ENCODE data around the gene POLR1A.

Gene POLR1A

DNA sequence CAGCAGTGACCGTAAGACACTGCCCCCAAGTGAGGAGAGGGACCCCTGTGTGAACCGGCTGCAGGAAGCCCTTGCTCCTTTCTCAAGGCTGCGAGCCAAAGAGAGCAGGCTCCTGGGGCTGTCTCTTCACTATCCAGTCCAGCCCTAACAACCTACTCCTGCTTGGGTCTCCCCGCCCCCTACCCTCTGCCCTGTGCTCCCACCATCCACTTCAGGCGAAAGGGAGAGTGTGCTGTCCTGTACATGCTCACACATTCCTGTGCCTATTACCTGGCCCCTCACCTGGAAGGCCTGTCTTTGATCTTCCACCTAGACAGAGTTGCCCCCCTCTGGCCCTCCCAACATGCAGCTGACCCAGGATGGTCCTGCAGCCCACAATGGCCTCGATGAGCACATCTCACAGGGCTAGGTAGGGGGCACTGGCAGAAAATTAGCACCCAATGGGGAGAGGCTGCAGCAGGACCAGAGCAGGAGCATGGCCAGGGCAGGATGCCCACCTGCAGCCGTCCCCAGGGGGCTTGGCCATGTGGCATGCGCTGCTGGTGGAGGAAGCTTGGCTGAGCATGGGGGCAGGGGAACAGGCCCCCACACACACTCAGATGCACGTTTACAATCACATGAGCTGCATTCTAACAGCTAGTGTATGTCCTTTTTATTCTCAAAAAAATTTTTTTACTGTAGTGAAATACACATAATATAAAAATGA lies 93.5 kb downstream of the POLR1A start:
- DNase-seq (no peak), ATAC-seq (ENCODE audit: insufficient read depth, low read depth) (no peak)

DNA sequence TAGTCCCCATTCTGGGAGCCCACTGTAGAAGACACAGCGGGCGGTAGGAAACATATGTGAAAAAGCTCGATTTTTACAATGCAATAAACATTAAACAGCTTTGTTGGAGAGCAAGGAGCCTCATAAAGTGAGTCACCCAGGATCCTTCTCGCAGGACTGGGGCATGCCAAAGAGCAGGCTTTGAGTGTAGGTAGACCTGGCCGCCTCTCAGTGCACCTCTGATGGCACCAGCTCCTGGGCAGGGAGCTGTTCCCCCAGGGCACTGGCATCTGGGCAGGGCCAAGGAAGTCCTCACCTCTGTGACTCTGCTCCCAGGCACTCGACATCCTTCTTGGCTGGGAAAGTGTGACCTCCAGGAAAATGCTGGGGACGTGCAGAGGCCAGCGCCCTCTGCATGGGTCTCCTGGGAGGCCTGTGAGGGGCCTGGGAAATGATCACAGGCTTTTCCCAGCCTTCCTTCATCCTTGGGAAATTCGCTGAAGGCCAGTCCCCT lies 94.2 kb downstream of the POLR1A start:
- Histone ChIP-seq H3K9me3 (ENCODE audit: insufficient read depth, low read length, severe bottlenecking) (peaks cover 13% of the 10 kb centered on the region), H2AFZ (ENCODE audit: low read depth, low read length) (no peak overlapping the region), H3K4me1 (ENCODE audit: insufficient read depth, low read length) (no peaks in the 10 kb centered on the region), H3K27me3 (ENCODE audit: insufficient read depth, low read length, poor library complexity) (no peaks in the 10 kb centered on the region), H3K27ac (ENCODE audit: low read length) (no peak overlapping the region), H4K20me1 (ENCODE audit: insufficient read depth, low read length) (no peaks in the 10 kb centered on the region), H3K79me2 (ENCODE audit: insufficient read depth, low read length) (no peaks in the 10 kb centered on the region), H3K36me3 (ENCODE audit: insufficient read depth, low read length) (no peaks in the 10 kb centered on the region), H3K4me3 (ENCODE audit: low read depth in 1 of 2, low read length in 2 of 2) (no peak overlapping the region), H3K9ac (ENCODE audit: low read depth, low read length) (no peak overlapping the region), H3K4me2 (ENCODE audit: insufficient read depth, low read length) (no peak overlapping the region)
- TF ChIP-seq, protein P1, sequence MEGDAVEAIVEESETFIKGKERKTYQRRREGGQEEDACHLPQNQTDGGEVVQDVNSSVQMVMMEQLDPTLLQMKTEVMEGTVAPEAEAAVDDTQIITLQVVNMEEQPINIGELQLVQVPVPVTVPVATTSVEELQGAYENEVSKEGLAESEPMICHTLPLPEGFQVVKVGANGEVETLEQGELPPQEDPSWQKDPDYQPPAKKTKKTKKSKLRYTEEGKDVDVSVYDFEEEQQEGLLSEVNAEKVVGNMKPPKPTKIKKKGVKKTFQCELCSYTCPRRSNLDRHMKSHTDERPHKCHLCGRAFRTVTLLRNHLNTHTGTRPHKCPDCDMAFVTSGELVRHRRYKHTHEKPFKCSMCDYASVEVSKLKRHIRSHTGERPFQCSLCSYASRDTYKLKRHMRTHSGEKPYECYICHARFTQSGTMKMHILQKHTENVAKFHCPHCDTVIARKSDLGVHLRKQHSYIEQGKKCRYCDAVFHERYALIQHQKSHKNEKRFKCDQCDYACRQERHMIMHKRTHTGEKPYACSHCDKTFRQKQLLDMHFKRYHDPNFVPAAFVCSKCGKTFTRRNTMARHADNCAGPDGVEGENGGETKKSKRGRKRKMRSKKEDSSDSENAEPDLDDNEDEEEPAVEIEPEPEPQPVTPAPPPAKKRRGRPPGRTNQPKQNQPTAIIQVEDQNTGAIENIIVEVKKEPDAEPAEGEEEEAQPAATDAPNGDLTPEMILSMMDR (IDR thresholded peaks at IDR 0.05; ENCODE audit: borderline replicate concordance, extremely low read depth, low read length, poor library complexity, severe bottlenecking), result no peak
- TF ChIP-seq EZH2 (IDR thresholded peaks at IDR 0.05; ENCODE audit: borderline replicate concordance, low read depth, low read length, severe bottlenecking), result no peak
- ATAC-seq (ENCODE audit: insufficient read depth, low read depth) (no peak), DNase-seq (no peak)

More for the DNA sequence above, 93.5 kb downstream of the POLR1A start:
- Histone ChIP-seq H3K4me3 (ENCODE audit: low read depth in 1 of 2, low read length in 2 of 2) (no peak overlapping the region), H3K4me1 (ENCODE audit: insufficient read depth, low read length) (no peaks in the 10 kb centered on the region), H3K36me3 (ENCODE audit: insufficient read depth, low read length) (no peaks in the 10 kb centered on the region), H3K9ac (ENCODE audit: low read depth, low read length) (no peak overlapping the region), H3K9me3 (ENCODE audit: insufficient read depth, low read length, severe bottlenecking) (peaks cover 10% of the 10 kb centered on the region), H3K79me2 (ENCODE audit: insufficient read depth, low read length) (no peaks in the 10 kb centered on the region), H2AFZ (ENCODE audit: low read depth, low read length) (no peak overlapping the region), H3K27me3 (ENCODE audit: insufficient read depth, low read length, poor library complexity) (no peaks in the 10 kb centered on the region), H3K4me2 (ENCODE audit: insufficient read depth, low read length) (no peak overlapping the region), H4K20me1 (ENCODE audit: insufficient read depth, low read length) (no peaks in the 10 kb centered on the region), H3K27ac (ENCODE audit: low read length) (no peak overlapping the region)
- TF ChIP-seq, protein P1 (IDR thresholded peaks at IDR 0.05; ENCODE audit: borderline replicate concordance, extremely low read depth, low read length, poor library complexity, severe bottlenecking), result no peak
- no peak for TF ChIP-seq EZH2 (IDR thresholded peaks at IDR 0.05; ENCODE audit: borderline replicate concordance, low read depth, low read length, severe bottlenecking)

- Histone ChIP-seq H4K20me1 (ENCODE audit: insufficient read depth, low read length) (no peaks in the 10 kb centered on the region), H3K4me1 (ENCODE audit: insufficient read depth, low read length) (no peaks in the 10 kb centered on the region), H2AFZ (ENCODE audit: low read depth, low read length) (no peak overlapping the region), H3K36me3 (ENCODE audit: insufficient read depth, low read length) (no peaks in the 10 kb centered on the region), H3K4me3 (ENCODE audit: low read depth in 1 of 2, low read length in 2 of 2) (no peak overlapping the region), H3K4me2 (ENCODE audit: insufficient read depth, low read length) (no peak overlapping the region), H3K27me3 (ENCODE audit: insufficient read depth, low read length, poor library complexity) (no peaks in the 10 kb centered on the region), H3K9ac (ENCODE audit: low read depth, low read length) (no peak overlapping the region), H3K27ac (ENCODE audit: low read length) (no peak overlapping the region), H3K9me3 (ENCODE audit: insufficient read depth, low read length, severe bottlenecking) (peaks cover 26% of the 10 kb centered on the region), H3K79me2 (ENCODE audit: insufficient read depth, low read length) (no peaks in the 10 kb centered on the region)
- ATAC-seq (ENCODE audit: insufficient read depth, low read depth), result no peak
- TF ChIP-seq, protein P1 (IDR thresholded peaks at IDR 0.05; ENCODE audit: borderline replicate concordance, extremely low read depth, low read length, poor library complexity, severe bottlenecking), result no peak
- no peak for TF ChIP-seq EZH2 (IDR thresholded peaks at IDR 0.05; ENCODE audit: borderline replicate concordance, low read depth, low read length, severe bottlenecking)
- DNase-seq, result no peak
Observed at GRCh38 chr2:86010083-86010482, 95.6 kb downstream of the POLR1A start.

Measured in DND-41 (cell line).